GM19240 (cell line): ENCODE data around the gene COG5.

ENCODE experiments used
- DNase-seq: peaks from one replicate; pipeline ENCODE4 v3.0.0; 2011; ENCODE audit warnings: low spot score; ENCODE audit not compliant: insufficient read length

The COG5 gene

DNA sequence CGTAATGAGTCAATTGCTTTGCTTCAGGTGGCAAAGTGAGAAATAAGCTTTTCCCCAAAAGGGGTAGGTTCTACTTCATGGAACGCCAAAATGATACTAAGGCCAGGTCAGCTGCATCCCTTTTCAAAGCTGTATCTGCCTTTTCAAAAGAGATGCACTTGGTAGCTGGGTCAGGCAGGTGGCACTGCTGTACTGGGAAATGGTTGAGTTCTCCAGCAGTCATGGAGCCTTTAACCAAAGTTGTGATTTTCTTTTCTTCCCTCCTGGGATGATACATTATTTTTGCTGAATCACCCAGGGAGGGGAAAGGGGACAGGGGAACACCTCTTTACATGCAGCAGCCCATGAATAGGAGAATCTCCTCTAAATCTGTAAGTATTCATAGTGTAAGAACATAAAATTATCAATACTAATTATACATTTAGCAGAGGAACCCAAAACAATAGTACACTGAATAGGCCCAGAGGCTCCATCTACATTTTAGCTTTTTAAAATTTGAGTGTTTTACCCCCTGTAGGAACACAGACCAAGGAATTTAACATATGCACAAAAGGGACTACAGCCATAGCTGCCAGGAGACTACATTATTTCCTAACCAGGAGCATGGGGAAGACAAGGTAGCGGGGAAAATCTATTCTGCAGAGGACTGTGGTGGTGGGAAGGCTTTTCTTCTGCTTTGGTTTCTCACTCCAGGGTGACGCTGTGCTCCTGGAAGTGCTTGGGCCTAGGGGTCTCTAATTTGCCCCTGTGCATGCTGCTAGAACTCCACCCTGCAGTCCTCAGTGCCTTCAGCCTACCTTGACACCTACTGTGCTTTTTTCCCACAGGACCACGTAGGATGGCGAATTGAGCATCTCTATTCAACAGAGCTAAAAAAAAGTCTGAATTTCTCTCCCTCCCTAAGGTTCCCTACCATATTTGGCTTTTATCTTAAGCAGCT lies 100.3 kb downstream of the COG5 start:
- peak; percentile 2 for DNase-seq

DNA sequence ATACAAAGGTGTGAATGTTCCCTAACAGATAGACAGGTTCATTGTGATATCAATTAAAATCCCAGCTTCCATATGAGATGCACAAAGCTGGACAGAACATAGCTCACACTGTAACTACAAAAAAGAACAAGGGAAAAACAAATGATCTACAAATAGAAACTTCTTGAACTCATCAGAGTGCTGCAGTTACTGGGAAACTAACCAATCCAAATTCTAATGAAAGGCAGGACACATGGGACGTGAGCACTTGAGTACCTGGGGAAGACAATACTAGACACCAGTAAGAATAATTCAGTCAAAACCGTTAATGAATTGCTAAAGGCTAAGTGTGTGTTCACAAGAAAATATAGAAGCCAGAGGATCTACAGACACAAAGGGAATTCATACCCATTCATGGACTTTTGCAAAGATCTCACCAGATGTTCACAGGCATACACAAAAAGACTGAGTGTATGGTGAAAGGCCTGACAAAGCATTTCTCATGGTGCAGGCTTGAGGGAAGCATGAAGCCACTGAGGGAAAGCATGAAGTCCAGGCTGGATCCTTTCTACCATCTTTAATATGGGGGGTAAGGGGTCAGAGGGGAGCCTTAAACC lies 101.7 kb downstream of the COG5 start:
- no peak for DNase-seq

DNA sequence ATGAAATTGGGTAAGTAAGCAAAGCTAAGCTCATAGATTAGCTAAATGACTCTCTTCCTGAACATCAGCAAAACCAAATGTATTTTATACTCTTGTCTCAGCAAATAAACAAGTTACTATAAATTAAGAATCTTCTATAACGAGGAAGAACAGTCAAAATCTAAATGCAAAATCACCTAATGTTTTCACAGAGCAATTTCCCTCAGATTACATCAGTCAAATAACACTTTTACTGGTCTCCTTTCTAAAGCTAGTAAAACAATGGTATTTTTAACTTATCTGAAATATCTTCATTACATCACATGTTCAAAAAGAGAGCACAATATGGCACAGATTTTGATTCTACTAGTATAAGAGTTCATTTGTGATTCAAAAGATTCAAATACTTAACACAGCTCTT lies 110.3 kb downstream of the COG5 start:
- no peak for DNase-seq

DNA sequence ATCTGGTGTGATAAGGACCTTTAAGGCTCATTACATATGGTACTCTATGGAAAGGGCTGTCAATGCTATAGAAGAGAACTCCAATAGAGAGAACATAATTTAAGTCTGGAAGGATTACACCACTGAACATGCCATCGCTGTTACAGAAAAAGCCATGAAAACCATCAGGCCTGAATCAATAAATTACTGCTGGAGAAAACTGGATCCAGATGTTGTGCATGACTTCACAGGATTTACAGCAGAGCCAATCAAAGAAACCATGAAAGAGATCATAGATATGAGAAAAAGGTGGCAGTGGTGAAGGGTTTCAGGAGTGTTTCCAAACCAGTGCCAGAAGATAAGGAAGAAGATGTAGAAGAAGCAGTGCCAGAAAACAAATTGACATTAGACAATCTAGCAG lies 112.8 kb downstream of the COG5 start:
- DNase-seq: no peak

DNA sequence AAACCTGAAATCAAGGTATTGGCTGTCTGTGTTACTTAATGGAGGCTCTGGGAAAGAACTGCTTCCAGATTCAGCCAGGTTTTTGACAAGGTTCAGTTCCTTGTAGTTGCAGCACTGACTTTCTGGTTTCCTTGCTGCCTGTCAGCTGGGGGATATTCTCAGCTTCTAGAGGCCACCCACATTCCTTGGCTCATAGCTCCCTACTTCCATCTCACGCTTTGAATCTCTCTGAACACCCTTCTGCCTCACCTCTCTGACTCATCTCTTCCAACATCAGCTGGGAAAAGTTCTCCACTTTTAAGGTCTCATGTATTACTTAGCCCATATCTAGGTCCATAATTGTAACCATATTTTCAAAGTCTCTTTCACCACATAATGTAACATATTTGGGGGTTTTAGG lies 116.7 kb downstream of the COG5 start:
- no peak for DNase-seq

DNA sequence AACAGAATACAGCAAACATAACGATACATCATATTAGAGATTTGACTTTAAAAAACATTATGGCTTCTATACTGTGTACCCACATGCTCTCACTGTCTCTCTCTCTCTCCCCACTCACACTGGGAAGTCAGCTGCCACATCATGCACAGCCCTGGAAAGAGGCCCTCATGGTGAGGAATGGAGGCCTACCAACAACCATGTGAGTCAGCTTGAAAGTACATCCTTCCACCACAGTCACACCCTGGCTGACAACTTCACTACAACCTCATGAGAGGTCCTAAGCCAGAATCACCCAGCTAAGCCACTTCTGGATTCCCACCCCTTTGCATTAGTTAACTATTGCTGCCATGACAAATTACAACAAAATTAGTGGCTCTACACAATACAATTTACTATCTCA lies 117.2 kb downstream of the COG5 start:
- DNase-seq: no peak

DNA sequence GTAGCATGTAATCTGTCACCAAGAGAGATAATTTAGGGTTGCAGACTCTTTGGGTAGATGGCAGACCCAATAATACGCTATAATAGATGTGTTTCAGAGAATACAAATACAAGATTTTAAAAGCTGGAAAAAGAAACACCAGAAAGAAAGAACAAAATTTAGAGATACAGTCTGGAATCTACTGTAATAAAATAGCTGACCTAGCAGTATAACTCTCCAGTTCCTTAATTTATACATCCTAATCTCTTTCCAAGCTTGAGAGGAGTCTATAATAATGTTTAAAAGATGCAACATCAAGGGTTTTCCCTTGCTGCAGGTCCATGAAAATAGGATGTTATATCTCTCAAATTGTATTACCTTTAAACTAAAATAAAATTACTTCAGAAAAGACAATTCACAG lies 121.0 kb downstream of the COG5 start:
- DNase-seq: no peak

DNA sequence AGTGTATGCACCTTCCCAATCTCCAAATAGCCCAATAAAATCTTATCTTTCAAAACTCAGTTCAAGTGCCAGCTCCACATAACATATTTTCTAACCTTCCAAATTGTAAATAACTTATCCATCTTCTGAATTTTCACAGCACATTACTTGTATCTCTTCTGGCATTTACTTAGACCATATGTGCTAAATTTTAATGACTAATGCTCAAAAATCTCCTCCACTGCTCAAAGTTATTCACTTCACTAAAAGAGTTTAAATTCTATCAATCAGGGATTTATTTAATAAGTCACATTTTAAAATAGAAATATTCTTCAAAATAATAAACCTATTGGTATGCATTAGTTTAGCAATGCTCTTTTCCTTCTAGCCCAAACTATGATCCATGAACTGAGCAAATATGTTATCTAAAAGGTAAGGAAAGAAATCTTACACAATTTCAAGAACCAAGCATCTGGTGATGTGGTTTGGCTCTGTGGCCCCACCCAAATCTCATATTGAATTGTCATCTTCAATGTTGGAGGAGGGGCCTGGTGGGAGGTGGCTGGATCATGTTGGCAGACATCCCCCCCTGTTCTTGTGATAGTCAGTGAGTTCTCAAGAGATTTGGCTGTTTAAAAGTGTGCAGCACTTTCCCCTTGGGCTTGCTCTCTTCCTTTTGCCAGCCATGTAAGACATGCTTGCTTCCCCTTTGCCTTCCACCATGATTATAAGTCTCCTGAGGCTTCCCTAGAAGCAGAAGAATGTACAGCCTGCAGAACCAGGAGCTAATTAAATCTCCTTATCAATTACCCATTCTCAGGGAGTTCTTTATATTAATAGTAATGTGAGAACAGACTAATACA lies 121.9 kb downstream of the COG5 start:
- no peak for DNase-seq

DNA sequence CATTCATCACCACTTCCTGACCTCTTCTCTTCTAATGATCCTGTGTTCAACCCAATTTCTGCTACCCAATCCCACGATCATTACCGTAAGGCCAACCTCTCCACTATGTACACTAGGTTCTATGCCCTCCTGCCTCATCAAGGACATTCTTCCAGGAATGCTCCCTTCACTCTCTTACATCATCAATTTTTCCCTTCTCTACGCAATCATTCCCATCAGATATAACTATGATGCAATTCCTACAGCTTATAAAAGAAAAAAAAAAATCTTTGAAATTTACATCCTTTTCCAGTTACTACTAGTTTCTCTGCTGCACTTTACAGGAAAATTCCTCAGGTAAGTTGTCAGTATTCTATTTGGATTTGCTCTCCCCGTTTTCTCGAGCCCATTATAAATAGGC lies 124.7 kb downstream of the COG5 start:
- no peak for DNase-seq

DNA sequence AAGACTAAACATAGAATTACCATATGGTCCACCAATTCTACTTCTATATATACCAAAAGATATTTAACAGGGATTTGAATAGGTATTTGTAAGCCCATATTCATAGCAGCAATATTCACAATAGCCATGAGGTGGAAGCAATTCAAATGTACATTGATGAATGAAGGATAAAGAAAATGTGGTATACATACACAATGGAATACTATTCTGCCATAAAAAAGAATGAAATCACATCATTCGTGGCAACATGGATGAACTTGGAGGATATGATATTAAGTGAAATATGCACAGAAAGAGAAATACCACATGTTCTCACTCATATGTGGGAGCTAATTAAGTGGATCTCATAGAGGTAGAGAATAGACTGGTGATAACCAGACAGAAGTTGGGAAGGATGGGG lies 128.0 kb downstream of the COG5 start:
- no peak for DNase-seq

DNA sequence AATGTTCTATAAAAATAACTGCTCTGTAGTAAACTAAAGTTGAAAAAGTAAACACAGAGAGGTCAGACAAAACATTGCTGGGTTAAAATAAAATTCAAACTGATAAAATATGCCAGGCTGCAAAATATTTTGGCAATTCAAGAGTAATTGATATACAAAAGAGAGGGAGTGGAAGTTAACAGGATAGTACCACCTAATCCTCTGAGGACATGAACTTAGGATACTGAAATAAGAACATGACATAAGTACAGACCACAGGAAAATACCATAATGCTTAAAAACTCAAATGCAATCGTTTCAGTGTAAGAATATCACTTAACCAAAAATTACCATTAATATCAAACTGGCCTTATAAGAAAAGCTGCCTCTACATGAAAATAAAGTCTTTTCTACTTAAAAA lies 131.5 kb downstream of the COG5 start:
- DNase-seq: no peak

DNA sequence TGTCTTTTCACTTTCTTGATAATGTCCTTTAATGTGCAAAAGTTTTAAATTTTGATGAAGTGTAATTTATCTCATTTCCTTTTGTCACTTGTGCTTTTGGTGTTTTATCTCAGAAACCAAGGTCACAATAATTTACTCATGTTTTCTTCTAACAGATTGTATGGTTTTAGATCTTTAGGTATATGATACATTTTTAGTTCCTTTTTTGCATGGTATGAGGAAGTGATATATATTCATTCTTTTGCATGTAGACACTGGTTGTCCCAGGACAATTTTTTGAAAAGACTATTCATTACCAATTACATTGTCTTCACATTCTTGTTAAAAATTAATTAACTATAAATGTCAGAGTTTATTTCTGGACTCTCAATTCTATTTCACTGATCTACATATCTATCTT lies 133.7 kb downstream of the COG5 start:
- DNase-seq: no peak

DNA sequence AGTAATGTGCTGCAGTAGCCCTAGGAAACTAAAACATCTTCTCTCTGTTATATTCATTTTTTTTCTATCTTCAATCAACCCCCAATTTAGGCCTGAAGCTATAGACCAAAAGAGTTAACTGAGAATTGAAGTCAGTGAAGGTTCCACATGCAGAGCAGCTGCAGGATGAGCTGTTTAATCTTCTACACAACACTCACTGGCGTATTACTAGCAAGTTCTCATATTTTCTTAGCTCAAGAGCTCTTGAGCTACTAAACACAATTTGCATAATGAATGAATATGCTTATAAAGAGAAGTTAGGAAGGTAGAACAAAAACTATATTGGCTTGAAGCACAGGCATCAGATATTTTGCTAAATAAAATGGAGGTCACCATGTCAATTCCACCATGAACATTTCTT lies 135.1 kb downstream of the COG5 start:
- DNase-seq: no peak

DNA sequence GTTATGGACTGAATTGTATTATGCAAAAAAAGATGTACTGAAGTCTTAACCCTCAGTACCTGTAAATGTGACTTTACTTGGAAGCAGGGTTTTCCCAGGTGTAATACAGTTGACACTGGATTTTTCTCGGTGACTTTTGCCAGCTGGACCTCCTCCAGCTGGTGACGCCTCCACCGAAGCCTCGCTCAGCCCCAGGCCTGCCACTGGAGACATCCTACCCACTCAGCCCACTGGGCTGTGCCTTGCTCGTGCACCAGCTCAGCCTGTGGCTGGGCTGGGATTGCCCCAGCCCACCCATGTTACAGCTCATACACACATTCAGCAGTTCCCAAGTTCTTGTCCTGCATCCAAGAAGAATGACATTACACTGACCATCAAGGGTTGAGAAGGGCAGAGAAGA lies 136.3 kb downstream of the COG5 start:
- DNase-seq: no peak

DNA sequence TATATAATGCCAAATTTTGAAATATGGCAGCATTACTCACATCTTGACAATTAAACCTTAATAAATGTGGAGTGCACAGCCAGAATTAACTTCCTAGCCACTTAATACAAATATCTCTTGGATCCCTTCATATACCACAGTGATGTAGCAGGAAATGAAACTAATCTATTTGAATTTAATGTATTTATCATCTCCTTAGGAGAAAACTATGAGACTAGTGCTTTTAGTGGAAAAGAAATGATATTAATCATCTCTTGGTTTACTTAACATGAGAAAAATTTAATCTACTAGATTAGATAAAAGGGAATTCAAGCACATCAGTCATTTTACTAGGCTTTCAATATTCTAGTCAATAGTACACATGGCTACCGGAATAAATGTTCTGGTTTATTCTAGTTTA lies 149.5 kb downstream of the COG5 start:
- DNase-seq: no peak

DNA sequence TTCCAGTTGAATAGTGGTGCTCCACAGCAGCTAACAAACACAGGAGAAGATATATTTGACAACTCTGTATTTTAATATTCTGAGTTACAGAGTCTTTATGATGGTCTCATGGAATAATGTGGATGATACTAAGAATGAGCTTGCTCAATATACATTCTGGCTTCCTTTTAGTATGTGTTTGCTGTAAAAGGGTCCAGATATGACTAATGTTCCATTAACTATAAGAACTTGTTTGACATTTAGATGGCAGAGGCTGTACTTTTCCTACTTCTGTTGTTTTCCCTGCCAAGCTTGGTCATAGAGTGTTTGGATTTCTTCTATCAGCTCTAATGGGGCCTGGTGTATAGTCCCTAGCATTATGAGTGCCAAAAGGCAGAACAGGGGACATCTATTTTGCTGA lies 155.4 kb downstream of the COG5 start:
- no peak for DNase-seq

DNA sequence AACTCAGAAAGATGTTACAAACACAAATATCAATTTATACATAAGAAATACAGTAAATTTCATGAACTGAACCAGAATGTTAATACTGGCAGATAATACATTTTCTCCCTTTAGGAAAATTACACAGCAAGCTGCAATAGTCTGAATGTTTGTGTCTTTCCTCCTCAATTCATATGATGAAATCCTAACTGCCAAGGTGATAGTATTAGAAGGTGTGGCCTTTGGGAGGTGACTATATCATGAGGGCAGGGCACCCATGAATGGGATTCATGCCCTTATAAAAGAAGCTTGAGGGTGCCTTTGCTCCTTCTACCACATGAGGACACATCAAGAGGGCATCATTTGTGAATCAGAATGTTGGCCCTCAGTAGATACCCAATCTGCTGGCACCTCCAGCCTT lies 158.2 kb downstream of the COG5 start:
- DNase-seq: no peak

DNA sequence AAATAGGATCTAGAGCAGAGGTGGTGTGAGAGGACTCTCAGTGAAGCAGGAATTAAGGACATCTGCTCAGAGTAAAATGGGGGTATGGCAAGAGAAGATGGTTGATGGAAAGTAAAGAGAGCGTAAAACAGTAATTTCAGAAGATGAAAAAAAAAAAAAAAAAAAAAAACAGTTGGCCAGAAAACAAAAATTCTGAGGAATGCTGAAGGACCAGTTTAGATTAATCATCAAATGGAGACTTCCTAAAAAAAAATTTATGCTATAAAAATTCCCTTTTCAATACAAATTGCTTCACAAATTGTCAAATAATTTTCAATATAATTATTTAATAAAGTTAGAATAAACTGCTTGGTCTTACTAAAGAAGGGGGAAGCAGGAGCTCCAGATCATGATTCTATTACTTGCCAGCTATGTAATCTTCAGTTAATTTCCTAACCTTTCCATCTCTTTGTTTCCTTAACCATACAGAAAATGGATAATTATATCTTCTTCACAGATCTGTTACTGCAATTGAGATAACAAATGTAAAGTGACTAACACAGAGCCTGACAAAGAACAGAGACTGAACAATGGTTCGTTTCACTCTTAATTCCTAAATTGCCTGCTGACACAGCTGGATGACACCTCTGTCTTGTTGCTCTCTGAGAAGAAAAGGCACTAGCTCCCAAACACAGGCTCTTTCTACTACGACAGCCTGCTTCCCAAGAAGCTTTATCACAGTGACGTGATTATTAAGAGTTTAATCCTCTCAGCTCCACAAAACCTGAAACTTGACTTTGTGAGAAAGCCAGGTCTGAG lies 158.8 kb downstream of the COG5 start:
- DNase-seq: no peak

DNA sequence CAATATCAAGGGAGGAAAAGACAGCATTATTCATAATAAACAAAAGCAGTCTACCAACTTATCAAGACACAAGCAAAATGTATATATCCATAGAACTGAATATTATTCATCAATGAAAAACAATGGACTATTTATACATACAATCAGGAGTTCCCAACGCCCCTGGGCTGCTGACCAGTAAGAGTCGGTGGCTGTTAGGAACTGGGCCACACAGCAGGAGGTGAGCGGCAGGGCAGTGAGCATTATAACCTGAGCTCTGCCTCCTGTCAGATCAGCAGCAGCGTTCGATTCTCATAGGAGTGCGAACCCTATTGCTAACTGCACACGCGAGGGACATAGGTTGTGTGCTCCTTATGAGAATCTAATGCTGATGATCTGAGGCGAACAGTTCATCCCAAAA lies 165.6 kb downstream of the COG5 start:
- DNase-seq: no peak

DNA sequence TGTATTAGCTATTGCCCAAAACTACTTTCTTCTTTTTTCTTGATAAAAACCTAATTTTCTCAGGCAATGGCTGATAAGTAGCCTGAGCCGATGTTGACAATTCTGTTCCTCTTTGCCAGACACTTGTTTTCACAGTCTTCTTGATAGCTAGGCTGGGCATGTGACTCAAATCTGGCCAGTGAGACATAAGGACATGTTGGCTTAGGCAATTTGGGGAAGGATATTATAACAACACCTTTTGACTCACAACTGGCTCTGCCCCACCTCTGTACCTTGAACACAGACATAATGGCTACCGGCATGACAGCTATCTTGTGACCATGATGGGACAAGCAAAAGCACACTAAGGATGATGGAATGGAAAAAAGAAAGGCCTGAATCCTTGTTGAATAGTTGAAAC lies 166.7 kb downstream of the COG5 start:
- no peak for DNase-seq

DNA sequence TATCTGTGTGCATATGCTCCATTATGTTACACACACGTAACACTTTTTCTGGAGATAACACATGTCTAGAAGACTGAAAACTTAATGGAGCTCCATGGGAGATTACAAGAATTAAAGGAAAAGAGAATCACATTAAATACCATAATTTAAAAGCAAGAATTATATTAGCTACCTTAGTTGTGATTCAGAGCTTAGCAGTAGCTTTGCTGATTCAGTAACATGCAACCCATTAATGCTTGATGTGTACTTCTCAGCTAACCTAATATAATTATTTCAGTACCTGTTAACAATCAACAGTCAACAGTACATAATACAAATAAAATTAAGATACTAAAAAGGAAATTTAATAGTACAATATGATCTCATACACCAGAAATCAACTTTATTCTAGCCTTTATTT lies 167.6 kb downstream of the COG5 start:
- DNase-seq: no peak
